Psoas muscle (tissue), 8 donors: ENCODE measurements around the gene COLEC12. TPM values are rescaled to one million over a fixed set of nuclear protein-coding genes. Genes with fewer than 3 reads are reported as not detected.

Experiments used
- ATAC-seq, 4 donors: fragments of 200-7000 bp; cut with Tn5 transposase; one replicate each; pipeline ENCODE4 v1.9.1; 2020; ENCODE audit warnings: moderate library complexity in 3 of 4, mild to moderate bottlenecking in 2 of 4
- DNase-seq, 2 donors: peaks; one replicate each; pipeline ENCODE4 v3.0.0-alpha.2; 2020
- H3K27ac ChIP-seq: fragments of 200-600 bp; one replicate; pipeline ENCODE4 v1.8.0; 2022
- H3K27me3 ChIP-seq, 3 donors: fragments of 200-600 bp in 1 of 3; one replicate each; pipeline versions ENCODE4 v1.6.1 to v1.8.0; 2013 to 2022; ENCODE audit warnings: low read length in 2 of 3, mild to moderate bottlenecking in 2 of 3, moderate library complexity in 1 of 3; ENCODE audit not compliant: insufficient read depth in 3 of 3
- H3K36me3 ChIP-seq, 2 donors: fragments of 200-600 bp in 1 of 2; one replicate each; pipeline versions ENCODE4 v1.6.1 to v1.8.0; 2013 to 2022; ENCODE audit warnings: low read depth in 1 of 2, mild to moderate bottlenecking in 1 of 2, moderate library complexity in 1 of 2; ENCODE audit not compliant: insufficient read depth in 1 of 2
- H3K4me1 ChIP-seq: fragments of 200-600 bp; one replicate; pipeline ENCODE4 v1.8.0; 2022
- H3K4me3 ChIP-seq: fragments of 200-600 bp; one replicate; pipeline ENCODE4 v1.8.0; 2022; ENCODE audit warnings: mild to moderate bottlenecking
- H3K9me3 ChIP-seq: fragments of 200-600 bp; one replicate; pipeline ENCODE4 v1.8.0; 2022
- CTCF ChIP-seq: fragments of 200-600 bp; IDR thresholded peaks from one replicate; pipeline ENCODE4 v1.8.0; 2022; ENCODE audit warnings: antibody characterized with exemption
- WGBS, 3 donors: extraction: QIAGEN DNeasy Blood & Tissue Kit; methylation state at CpG; one replicate each; pipeline versions ENCODE4 v1.1.6 to v1.1.7; 2013; 5-methylcytosine and 5-hydroxymethylcytosine counted together
- intact Hi-C, 2 donors: fragments of 100-400 bp; cut with DNase I; formaldehyde crosslinking; loops; one replicate each; pipeline versions ENCODE4 v1.11.0 to v1.14.2; 2022
- polyA plus RNA-seq, 3 donors: library from polyadenylated mRNA; stranded (reverse); fragments of 200-250 nt; gene quantifications; one replicate each; pipeline ENCODE4 v1.2.3, GENCODE V29; 2013
- total RNA-seq, 4 donors: library from RNA; stranded (reverse); fragmentation: NEBNext Ultra II Directional in 2 of 4; extraction: Animal tissue kit (Norgen Biotek cat#: 25700) in 2 of 4; gene quantifications; one replicate each; pipeline versions ENCODE4 v1.2.1 to v1.2.4, GENCODE V29; 2021 to 2023
- donor health status: healthy with polysubstance abuse.
- donor health status: DM: no; HTN: no; CAD: no; lungs with moderate emphysema.
- donor health status: Bipolar disorder and iron deficiency.
- donor health status: healthy.
- donor health status: DM: yes; HTN: yes; CAD: no.
- donor health status: DM: no; HTN: no; CAD: no.
- donor health status: DM: no; HTN: no; CAD: no.
- donor health status: DM: yes; HTN: yes; CAD: no.

COLEC12 gene
- total and polyA plus RNA-seq, 7 donors = 0.80 to 6.4 (median 3.4) TPM

- no peak overlapping the region for H3K27ac ChIP-seq
- DNase-seq = no peak
- no peak for ATAC-seq
- no peak overlapping the region for H3K4me3 ChIP-seq
- no peaks in the 10 kb centered on the region for H3K27me3 ChIP-seq
- no peak for TF ChIP-seq CTCF
- H3K36me3 ChIP-seq = no peaks in the 10 kb centered on the region
- H3K4me1 ChIP-seq = no peaks in the 10 kb centered on the region
- no peaks in the 10 kb centered on the region for H3K9me3 ChIP-seq
- WGBS, 3 donors = 55 to 70% (median 60%) methylated on average over 4 of the region's 4 CpGs
- intact Hi-C loops = no loop called here
Measured at GRCh38 chr18:484749-485464, 15.6 kb downstream of the COLEC12 start.

- ATAC-seq (no peak), DNase-seq (no peak)
- Histone ChIP-seq H3K4me3 (no peak overlapping the region), H3K9me3 (no peaks in the 10 kb centered on the region), H3K4me1 (no peaks in the 10 kb centered on the region), H3K27ac (no peak overlapping the region), H3K36me3 (no peaks in the 10 kb centered on the region), H3K27me3 (peaks cover 0 to 7% (median 0%) of the 10 kb centered on the region in 3 donors)
- 64 to 84% (median 78%) methylated on average over 5 of the region's 5 CpGs for WGBS, 3 donors
- TF ChIP-seq CTCF = no peak
- intact Hi-C loops = no loop called here
Measured at GRCh38 chr18:478681-479080, 21.8 kb downstream of the COLEC12 start.

GRCh38 chr18:477565-477964 is 22.9 kb downstream of the COLEC12 start:
- Histone ChIP-seq H3K27ac (no peak overlapping the region), H3K4me1 (no peaks in the 10 kb centered on the region), H3K9me3 (no peaks in the 10 kb centered on the region), H3K36me3 (no peaks in the 10 kb centered on the region), H3K27me3 (peaks cover 0 to 7% (median 0%) of the 10 kb centered on the region in 3 donors), H3K4me3 (no peak overlapping the region)
- intact Hi-C loops = no loop called here
- DNase-seq = no peak
- 46 to 89% (median 74%) methylated on average over 2 of the region's 2 CpGs for WGBS, 3 donors
- no peak for ATAC-seq
- TF ChIP-seq CTCF = no peak

GRCh38 chr18:476251-476664 is 24.2 kb downstream of the COLEC12 start:
- no peak for DNase-seq
- H3K36me3 ChIP-seq = no peaks in the 10 kb centered on the region
- H3K4me1 ChIP-seq = no peaks in the 10 kb centered on the region
- no peak overlapping the region for H3K27ac ChIP-seq
- 44 to 55% (median 53%) methylated on average over 6 of the region's 6 CpGs for WGBS, 3 donors
- H3K27me3 ChIP-seq = peaks cover 0 to 7% (median 0%) of the 10 kb centered on the region in 3 donors
- ATAC-seq = no peak
- H3K4me3 ChIP-seq = no peak overlapping the region
- no peaks in the 10 kb centered on the region for H3K9me3 ChIP-seq
- TF ChIP-seq CTCF = no peak
- intact Hi-C loops = no loop called here
